GM18502 (cell line): ENCODE results near the gene VDR.

ENCODE experiments used
- ATAC-seq: cut with Tn5 transposase; IDR thresholded peaks from one replicate; pipeline ENCODE4 v1.9.1; 2021; ENCODE audit warnings: mild to moderate bottlenecking; ENCODE audit not compliant: unreplicated experiment, poor library complexity

The VDR gene

DNA sequence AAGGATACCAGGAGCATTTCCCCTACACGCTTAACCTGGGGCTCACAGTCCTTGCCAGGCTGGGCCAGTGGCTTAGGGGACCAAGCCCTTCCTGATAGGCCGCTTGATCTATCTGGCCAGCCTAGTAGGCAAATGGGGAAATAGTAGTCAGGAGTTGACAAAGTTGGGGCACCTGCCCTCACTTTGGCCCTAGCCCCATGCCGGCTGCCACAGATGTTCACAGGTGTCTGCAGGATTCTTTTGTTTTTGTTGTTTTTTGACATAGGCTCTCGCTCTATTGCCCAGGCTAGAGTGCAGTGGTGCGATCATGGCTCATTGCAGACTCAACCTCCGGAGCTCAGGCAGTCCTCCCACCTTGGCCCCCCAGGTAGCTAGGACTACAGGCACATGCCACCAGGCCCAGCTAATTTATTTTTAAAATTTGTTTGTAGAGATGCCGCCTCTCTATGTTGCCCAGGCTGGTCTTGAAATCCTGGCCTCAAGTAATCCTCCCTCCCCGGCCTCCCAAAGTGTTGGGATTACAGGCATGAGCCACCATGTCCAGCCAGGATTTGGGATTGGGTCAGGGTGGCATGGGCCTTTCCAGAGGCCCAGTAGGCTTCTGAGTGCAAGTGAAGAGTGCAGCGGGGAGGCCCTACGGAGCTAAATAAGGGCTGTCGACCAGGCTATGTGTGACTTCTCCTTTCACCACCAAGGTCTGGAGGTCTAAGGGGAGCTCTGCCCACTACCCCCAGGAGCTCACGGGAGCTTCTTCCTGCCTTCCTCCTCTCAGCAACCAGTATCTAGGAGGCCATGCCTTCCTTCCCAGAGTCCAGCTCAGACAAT lies 69.6 kb downstream of the VDR start:
- ATAC-seq: no peak

- ATAC-seq: no peak
Observed at GRCh38 chr12:47834199-47834903, 70.4 kb downstream of the VDR start.

DNA sequence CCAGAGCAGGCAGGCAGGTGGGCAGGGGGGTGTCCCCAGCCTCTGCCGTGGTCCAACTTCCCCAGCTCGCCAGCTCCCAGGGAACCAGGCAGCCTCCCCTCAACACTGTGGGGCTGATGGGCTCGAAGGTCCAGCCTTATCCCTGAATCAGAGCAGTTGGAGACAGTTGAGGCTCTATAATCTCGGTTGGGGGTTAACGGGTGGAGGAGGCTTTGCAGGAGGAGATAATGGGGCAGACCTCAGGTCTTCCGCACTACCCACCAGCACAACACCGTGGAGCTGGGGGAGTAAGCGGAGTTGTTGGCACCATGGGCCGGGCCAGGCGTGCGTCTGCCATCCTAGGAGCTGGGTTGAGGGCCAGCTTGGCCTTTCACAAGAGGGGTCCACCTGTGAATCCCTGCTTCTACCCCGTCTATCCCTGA lies 71.2 kb downstream of the VDR start:
- ATAC-seq: no peak

DNA sequence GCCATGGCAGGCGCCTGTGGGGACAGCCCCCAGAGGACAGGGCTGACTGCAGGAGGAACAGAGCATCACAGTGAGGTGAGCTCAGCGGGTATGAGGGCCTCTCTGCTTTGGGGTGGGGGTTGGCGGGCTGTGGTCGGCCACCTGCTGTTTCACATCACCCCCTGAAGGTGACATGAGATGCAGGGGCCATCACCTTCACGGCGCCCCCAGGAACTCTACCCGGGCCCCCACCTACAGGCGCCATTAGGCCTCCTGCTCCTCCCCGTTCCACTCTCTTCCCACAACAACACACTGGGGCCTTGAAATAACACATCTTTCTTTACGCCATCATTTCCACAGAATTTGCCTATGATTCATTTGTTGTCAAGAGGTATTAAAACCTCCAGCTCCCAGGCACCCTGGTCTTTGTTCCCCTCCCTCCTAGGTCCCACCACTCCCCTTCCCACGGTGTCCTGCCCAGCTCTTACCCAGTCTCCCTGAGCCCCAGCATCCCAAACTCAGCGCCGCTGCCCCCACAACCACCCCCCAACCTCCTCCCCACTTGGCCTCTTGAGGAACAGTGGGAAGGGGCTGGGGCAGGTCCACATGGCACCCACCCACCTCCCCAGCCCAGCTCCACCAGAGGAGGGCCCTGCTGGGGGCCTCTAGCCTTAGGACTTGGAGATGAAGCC lies 72.4 kb downstream of the VDR start:
- no peak for ATAC-seq

GRCh38 chr12:47829584-47829983 lies 75.2 kb downstream of the VDR start:
- ATAC-seq: no peak

DNA sequence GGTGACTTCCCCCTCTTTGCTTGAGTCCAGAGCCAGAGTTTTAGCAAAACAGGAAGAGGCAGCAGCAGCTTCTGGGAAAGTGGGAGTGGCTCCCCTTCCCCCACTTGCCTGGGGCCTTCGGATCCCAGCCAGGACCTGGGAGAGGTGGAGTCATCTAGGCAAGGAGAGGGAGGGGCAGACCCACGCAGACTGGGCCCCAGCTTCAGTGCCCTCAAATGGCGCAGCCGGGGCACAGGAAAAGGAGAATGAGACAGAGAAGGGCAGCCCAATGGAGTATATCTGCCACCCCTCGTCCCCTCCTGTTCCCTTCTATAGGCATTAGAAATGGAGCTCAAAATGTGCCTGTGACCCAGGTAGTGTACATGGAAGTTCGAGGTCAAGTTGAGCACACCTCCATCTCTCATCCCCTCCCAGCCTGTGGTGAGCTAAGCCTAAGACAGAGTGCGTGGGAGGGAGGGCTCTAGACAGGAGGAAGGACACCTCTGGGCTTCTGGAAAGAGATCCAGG lies 75.8 kb downstream of the VDR start:
- ATAC-seq: no peak

- no peak for ATAC-seq
Observed at GRCh38 chr12:47828008-47828975, 76.5 kb downstream of the VDR start.

- ATAC-seq: no peak
Observed at GRCh38 chr12:47825173-47825639, 79.6 kb downstream of the VDR start.

- ATAC-seq: no peak
Observed at GRCh38 chr12:47824635-47825034, 80.2 kb downstream of the VDR start.

DNA sequence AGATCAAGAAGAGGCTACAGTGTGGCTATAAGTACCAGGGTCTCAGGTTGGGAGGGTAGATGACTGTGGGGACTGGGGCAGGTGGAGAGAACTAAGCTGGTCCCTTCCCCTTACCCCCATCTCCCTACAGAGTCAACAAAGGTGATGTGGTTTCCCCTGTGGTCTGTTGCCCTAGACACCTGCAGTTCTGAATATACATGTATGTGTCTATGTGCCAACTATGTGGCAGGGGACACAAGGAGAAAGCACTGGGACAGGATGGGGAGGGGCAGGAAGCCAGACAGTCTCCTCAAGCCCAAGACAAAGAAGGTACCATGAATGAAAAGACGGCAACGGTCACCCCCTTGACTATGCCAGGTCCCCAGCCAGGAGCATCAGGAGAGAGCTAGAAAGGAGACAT lies 80.6 kb downstream of the VDR start:
- no peak for ATAC-seq

GRCh38 chr12:47823422-47824086 lies 81.2 kb downstream of the VDR start:
- ATAC-seq: no peak

DNA sequence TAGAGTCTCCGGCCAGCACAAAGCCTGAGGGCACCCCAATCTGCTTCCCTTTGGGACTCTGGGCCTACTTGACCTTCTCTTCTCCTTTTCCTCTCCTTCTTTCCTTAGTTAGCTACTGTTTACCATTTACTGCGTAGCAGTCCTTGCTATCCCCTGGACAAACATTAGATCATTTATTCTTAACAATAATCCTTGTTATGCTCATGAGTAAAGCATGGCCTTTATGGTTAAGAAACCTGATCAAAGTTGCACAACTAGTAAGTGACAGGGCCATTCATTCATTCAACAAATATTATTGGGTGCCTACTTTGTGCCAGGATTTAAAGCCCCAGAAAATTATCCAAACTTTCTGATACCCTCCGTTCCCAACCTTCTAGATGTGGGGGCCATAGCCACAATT lies 81.9 kb downstream of the VDR start:
- no peak for ATAC-seq

GRCh38 chr12:47822401-47822800 lies 82.4 kb downstream of the VDR start:
- no peak for ATAC-seq

DNA sequence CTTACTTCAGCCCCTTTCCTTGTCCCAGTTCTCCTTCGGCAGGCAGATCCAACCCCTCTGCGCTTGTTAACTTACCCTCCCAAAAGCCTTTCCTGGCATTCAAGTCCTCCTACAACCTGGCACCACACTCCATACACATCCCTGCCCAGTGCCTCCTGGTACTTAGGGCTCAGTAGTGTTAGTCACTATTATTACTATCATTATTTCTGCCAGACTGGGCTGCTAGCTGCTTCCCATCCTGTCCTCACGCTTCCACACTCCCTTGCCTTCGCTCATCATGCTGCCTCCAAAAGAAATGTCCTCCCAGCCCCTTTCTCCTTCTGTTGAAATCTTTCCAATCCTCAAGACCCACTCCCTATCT lies 83.5 kb downstream of the VDR start:
- ATAC-seq: no peak

DNA sequence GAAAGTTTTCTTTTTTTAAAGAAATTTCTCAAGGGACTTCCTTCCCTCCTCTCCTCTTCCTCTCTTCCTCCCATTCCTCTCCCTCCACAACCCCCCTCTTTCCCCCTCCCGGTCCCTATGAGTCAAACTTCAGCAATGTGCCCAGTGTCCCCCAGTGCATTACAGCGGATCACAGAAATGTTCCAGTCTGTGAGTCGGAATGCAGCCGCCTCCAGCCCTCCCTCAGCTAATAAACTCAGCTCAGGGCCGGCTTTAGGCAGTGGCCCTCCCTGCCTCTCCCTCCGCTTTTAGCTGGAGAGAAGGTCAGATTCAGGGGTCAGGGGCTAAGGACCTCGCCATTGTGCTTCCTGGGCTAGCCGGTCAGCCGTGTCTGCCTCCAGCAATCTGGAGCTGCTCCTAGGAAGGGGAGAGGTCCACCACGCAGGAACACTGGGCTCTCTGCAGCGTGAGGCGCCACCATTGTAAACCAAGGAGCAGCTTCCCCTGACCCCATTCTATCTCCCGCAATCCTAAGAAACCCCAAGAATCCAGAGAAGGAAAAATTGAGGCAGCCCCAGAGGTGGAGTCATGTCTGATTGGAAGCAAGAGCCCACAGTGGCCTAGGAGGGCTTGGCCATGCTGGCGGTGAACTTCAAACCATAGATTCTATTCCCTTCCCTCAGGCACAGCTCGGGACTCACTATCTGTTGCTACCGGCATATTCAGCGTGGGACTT lies 84.0 kb downstream of the VDR start:
- no peak for ATAC-seq

GRCh38 chr12:47819896-47820630 lies 84.7 kb downstream of the VDR start, which contains the start of gene HDAC7:
Gene HDAC7, minus strand, starts transcription at chr12:47819903. Its CDS starts 118 bp downstream, at chr12:47819785.
- peak; percentile 39 for ATAC-seq

DNA sequence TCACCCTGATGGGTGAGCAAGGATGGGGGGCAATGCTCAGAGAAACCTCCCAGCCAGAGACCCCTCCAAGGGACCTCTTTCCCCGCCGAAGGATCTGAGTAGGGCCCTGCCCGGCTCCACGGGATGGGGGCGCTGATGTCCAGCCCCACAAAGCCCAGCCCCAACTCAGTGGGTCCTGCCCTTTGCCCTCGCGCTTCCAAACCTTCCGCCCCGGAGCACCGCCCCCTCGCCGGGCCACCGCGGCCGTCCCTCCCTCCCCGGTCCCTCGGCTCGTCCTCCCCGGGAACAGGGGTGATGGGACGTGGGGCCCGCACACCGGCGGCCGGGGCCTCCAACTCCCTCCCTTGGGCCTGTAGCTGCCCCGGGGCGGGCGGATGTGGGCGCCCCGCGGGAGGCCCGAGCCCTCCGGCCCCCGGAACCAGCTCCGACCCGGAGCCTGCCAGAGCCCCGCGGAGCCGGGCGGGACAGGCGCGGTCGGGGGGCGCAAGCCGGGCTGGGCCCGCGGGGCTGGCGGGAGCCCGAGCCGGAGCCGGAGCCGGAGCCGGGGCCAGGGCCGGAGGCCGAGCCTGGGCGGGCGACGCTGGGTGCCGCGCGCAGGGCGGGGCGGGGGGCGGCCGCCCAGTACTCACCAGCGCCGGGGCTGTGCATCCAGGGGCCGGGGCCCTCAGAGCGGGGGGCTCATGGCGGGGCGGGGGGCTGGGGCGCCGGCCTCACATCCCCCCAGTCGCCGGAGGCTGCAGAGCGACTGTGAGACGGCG lies 85.5 kb downstream of the VDR start:
- ATAC-seq: peak; percentile 37
